HG02678 (cell line): ENCODE measurements around the gene ACSM5.
"Not testable (repeated sequence)": the region's sequence is repeated elsewhere in the genome, so short reads cannot be mapped to it uniquely, and the experiment has no call there.

Source experiments
- ATAC-seq: cut with Tn5 transposase; IDR thresholded peaks from one replicate; pipeline ENCODE4 v1.9.1; 2021; ENCODE audit warnings: mild to moderate bottlenecking, moderate library complexity; ENCODE audit not compliant: unreplicated experiment

Gene ACSM5

DNA sequence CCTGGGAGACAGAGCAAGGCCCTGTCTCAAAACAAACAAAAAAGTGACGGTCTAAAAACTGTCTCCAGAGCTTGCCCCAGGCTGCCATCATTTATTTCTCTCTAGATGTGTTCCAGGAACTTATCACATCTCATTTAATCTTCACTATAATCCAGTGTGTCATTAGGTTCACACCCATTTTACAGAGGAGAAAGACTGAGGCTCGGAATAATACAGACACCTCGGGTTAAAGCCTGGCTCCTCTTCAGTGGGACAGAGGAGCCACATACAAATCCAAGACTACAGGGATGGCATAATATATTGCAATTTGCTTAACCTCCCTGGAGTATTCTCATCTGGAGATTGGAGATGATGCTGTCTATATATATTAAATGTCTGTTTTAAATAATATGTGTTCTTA, 10.7 kb upstream of the ACSM5 start:
- no peak for ATAC-seq

DNA sequence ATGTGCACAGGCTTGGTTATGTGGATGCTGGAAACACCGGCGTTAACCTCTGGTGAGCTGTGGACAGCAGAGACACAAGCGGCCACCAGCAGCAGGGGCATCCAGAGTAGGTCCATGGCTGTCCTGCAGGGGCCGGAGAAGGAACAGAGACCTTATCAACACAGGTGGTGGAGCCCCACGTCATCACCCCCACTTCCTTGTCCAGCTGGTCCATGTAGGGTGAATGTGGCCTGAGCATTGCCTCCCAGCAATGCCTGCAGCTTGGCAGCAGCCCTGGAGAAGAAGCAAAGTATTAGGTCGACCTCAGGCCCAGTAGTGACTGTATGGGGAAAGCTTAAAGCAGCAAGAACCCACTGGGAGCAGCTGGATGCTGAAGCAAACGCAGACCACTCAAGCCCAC, 10.1 kb upstream of the ACSM5 start:
- ATAC-seq: no peak

DNA sequence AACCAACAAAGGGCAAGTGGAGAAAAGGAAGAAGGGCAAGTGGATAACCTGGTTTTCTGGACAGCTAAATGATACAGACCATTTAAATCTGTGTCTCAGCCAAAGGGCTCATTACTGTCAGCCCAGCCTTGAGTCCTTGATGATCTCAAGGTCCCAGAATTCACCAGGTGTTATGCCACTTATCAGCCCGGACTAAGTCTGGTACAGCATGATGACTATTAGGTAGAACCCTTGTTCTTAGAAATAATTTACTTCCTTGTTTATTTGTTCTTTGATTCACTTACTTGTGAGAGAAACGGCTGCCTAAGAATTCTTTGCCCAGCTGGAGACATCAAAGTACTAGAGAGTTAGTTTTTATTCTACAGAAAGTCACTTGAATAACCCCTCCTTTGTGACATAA, 8.3 kb upstream of the ACSM5 start:
- no peak for ATAC-seq

DNA sequence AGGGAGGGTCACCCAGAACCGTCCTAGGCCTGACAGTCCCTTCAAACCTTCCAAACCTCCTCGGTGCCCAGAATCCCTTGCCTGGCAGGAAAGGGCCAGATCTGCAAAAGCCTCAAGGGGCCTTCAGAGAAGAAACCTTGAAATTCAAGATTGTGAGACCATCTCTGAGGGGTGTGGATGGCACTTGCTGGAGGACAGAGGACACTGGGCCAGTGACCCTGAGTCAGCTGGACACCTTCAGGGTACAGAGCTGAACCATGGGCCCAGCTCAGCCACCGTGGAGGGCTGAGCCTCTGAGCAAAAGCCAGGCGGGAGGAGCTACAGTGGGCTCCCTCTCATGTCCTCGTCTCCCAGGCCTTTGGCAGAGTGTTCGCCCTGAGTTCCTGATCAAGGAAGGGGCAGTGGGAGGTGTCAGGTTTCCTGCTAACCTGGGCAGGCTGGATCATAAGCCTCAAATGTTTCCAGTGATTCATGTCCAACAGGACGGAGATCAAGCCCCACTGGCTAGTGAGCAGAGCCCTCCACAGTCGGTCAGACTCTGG, 7.8 kb upstream of the ACSM5 start:
- no peak for ATAC-seq

GRCh38 chr16:20402651-20403050, 6.7 kb upstream of the ACSM5 start:
- ATAC-seq: no peak

DNA sequence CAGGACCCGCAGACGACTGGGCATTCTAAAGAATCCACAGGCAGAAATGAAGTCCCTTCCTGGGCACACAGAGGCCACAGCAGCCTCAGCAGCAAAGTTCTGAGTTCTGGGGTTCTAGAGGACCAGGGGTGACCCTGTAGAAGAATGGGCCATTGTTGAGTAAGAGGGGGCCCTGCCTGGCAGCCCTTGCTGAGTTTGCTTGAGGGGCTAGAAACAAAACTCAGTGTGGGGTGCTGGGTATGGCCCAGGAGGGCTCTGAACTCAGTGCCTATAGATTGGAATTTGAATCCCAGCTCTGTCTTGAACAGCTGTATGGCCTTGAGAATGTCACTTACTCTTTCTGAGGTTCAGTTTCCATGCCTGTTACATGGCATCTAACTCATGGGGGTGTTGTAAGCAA, 4.7 kb upstream of the ACSM5 start, which contains the start of gene PDILT:
PDILT (minus strand) TSS at position 101 of the 400 bp plus-strand sequence. CDS start 5,437 bp downstream, outside the sequence.
- ATAC-seq: no peak

GRCh38 chr16:20410121-20410723, 888 bp downstream of the ACSM5 start:
- no peak for ATAC-seq

- no peak for ATAC-seq
Observed at GRCh38 chr16:20411055-20411454, 1.7 kb downstream of the ACSM5 start.

DNA sequence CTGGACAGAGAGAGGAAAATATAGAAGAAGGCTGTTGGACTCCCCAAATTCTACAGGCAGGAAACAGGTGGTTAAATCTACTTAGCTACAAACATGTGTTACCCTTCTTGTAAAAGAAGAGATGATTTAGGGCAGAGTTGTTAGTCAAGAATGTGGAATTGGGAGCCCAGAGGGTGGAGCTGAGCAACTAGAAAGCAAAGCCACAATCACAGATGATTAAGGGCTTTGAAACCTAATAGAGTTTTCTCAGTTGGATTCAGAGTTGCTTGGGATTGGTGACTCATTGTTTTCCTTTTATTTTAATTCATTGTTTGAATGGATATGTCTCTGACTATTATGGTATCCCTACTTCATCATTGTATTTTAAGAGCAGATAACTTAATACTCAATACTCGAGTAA, 6.2 kb downstream of the ACSM5 start:
- no peak for ATAC-seq

DNA sequence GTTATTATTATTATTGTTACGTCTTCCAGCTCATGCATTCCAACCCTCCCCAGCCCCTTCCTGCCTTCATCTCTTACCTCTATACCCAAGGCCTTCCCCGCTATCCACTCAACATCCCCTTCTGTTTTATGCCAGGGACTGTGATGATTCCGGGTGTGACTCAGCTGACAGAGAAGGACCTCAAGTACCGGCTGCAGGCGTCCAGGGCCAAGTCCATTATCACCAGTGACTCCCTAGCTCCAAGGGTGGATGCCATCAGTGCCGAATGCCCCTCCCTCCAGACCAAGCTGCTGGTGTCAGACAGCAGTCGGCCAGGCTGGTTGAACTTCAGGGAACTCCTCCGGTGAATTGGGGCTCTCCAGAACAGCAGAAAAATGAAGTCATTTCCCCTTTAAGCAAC, 9.8 kb downstream of the ACSM5 start:
- ATAC-seq: not testable (repeated sequence)

GRCh38 chr16:20421748-20422147, 12.4 kb downstream of the ACSM5 start:
- ATAC-seq: not testable (repeated sequence)

DNA sequence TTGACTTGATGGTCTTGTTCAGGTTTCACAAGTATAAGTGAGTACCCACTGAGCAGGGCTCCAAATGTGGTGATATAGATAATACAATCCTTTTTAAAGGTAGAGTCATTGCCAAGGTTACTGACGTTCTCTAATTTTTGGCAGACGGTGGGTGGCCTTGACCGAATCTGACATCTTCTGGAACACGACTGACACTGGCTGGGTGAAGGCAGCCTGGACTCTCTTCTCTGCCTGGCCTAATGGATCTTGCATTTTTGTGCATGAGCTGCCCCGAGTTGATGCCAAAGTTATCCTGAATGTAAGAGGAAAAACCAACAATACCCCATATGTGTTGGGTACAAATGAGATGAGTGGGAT, 14.4 kb downstream of the ACSM5 start:
- not testable (repeated sequence) for ATAC-seq

- ATAC-seq: no peak
Observed at GRCh38 chr16:20424129-20424866, 15.0 kb downstream of the ACSM5 start.

GRCh38 chr16:20427401-20427797, 18.1 kb downstream of the ACSM5 start:
- ATAC-seq: not testable (repeated sequence)

DNA sequence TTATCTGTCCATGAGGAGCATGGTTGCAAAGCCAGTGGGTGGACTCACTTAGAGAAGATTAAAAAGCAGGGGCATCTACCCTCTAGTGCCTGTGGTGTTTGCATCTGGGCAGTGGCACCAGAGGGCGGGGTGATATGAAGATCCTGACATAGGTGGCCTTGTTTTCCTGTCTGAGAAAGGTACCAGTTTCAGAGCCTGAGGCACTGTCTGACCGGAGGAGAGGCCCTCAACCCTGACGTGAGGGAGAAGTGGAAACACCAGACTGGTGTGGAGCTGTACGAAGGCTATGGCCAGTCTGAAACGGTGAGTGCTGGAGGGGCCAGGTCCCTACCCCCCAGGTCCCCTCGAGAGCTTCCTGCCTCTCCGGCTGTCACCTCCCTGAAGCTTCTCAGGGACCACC, 20.2 kb downstream of the ACSM5 start:
- ATAC-seq: not testable (repeated sequence)

- not testable (repeated sequence) for ATAC-seq
Observed at GRCh38 chr16:20430480-20430879, 21.1 kb downstream of the ACSM5 start.

DNA sequence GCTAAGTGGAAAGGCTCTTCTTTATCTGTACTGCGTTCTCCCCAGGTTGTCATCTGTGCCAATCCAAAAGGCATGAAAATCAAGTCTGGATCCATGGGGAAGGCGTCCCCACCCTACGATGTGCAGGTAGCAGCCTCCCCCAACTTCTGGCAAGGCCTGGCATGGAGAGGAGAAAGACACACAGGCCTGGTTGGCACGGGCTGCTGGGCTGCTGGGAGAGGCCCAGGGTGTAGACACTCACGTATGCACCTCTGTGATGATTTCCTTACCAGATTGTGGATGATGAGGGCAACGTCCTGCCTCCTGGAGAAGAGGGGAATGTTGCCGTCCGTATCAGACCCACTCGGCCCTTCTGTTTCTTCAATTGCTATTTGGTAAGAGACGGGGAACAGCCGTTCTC, 21.6 kb downstream of the ACSM5 start:
- no peak for ATAC-seq

GRCh38 chr16:20438950-20439349, 29.6 kb downstream of the ACSM5 start:
- ATAC-seq: not testable (repeated sequence)

DNA sequence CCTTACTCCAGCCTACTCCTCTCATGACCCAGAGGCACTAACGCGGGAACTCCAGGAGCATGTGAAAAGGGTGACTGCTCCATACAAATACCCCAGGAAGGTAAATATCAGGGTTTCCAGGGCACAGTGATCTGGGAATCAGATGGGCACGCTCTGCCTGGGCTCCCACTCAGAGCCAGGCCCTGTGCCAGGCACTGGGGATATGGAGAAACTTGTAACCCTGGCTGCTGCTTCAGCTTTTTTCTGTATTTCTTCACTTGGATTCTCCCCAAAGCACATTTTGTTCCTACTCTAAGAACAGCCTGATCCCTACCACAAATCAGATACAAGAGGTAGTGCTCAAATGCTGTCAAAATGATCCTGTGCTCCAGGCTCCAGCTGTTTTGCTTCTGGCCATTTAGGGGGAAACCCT, 30.5 kb downstream of the ACSM5 start:
- not testable (repeated sequence) for ATAC-seq

DNA sequence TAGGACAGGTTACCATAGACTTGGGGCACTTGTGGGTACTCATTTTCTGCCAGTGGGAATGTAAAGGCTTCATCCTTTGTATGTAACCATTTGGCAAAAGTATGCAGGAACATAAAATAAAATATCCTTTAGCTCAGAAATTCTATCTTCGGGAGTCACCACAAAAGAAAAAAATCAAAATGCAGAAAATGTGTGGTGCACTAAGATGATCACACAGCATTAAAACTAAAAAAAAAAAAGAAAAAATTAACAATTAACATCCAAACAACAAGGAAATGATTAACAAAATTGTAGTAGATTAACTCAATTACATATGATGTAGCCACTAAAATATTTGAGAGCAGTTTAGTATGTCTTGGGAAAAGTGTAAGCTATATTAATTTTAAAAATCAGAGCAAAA, 31.4 kb downstream of the ACSM5 start:
- ATAC-seq: not testable (repeated sequence)

DNA sequence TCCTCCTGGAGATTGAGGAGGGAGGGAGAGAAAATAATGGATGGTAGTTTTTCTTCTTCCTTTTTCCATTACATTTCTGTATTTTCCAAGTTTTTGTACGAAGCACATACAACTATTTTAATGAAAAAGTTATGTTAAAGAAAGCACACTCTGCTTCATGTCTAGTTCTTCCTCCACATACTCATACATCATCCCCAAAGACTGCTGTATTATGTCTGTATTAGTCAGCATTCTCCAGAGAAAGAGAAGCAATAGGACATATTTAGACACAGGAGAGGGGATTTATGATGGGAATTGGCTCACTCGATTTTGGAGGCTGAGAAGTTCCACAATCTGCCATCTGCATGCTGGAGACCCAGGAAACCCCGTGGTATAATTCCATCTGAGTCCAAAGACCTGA, 31.9 kb downstream of the ACSM5 start:
- no peak for ATAC-seq

DNA sequence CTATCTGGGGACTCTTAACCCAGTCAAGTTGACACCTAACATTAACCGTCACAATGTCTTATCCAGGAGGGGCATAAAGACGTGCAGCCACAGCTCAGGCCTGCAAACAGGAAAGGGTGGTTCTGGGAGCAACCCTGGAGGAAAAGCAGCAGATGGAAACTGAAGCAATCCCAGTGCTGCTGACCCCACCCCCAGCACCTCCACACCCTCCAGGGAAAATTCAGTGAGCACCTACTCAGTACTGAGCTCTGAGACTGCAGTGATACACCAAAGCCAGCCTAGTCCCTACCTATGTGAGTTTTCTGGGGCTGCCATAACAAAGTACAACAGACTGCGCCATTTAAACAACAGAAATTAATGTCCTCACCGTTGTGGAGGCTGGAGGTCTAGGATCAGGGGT, 32.5 kb downstream of the ACSM5 start:
- ATAC-seq: not testable (repeated sequence)
